Measurements from ENCODE around the gene TPST2. TPM values are rescaled to one million over a fixed set of nuclear protein-coding genes. Genes with fewer than 3 reads are reported as not detected.
A peak's percentile ranks its signal among the peaks of the same experiment; 100 is the strongest.

TPST2 gene
- total and polyA plus RNA-seq, 9 of the 15 experiments (the other 6 are each of a cell fraction or from before 2014, with no cell fraction given): 14.2 to 123 (median 60.1) TPM

DNA sequence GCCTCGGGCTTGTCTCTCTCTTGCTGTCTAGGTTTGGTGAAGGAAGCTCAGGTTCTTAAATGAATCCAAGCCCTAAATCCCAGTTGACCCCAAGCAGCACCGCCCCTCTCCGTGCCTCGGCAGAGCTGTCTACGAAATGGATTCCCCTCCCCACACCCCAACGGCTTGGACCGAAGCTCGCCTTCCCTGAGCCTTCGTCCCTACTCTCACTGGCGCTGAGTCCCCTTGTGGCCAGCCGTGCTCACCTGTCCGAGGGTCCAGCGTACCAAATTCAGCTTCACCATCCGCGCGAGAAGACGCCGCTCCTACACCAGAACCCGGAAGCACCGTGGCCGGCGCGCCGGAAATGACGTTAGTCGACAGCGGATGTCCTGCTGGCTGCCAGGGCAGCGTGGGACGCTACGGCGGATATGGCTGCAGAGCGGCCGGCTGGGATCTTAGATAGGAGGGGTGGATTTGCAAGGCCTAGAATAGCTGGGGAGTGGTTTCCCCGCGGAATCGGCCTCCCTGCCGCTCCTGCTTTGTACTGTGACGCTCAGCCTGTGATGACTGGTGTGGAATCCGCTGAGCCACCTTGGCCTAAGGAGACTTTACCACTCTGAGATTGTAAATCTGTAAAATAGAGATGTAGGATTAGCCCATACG is 77.7 kb downstream of the TPST2 start, which contains the start of gene TFIP11 (continued):
- TF ChIP-seq TCFL5 (CRISPR knock-in tag; conservative IDR thresholded peaks at IDR 0.05) (no peak), NEUROD1 (IDR thresholded peaks at IDR 0.05; ENCODE audit: borderline replicate concordance, low read depth, low read length, partially characterized antibody) (peak; percentile 19), POLR2A (conservative IDR thresholded peaks at IDR 0.05) (peak; percentile 80), EP300 (IDR thresholded peaks at IDR 0.05; ENCODE audit: low read length) (peak; percentile 47; the same call in 1 of the 2 replicates), SAP30 (IDR thresholded peaks at IDR 0.05; ENCODE audit: borderline replicate concordance, insufficient read depth, low read depth, low read length, poor library complexity, severe bottlenecking) (peak; percentile 86), HNRNPL (IDR thresholded peaks at IDR 0.05; ENCODE audit: low read depth, low read length) (no peak), NRF1 (conservative IDR thresholded peaks at IDR 0.05 in 1 of 2, IDR thresholded peaks at IDR 0.05 in 1 of 2) (peak in 1 of 2 experiments; percentile 44; a peak in 3 of 4 replicates), YY1 (IDR thresholded peaks at IDR 0.05; ENCODE audit: borderline replicate concordance in 1 of 3, control insufficient read depth in 1 of 3, extremely low read depth in 1 of 3, insufficient read depth in 3 of 3, insufficient read length in 1 of 3, insufficient replicate concordance in 2 of 3, low read depth in 1 of 3, low read length in 2 of 3) (peak in 2 of 3 experiments; percentile 69 to 88), CSDE1 (IDR thresholded peaks at IDR 0.05) (peak in 1 of 2 experiments; percentile 54; a peak in 1 of 4 replicates), IFI16 (CRISPR knock-in tag; IDR thresholded peaks at IDR 0.05) (no peak), ZNF354B (CRISPR knock-in tag; IDR thresholded peaks at IDR 0.05) (no peak), CXXC5 (CRISPR knock-in tag; IDR thresholded peaks at IDR 0.05) (peak; percentile 60; the same call in 1 of the 2 replicates), TCF3 (CRISPR knock-in tag; IDR thresholded peaks at IDR 0.05) (peak; percentile 75), ZFP36 (IDR thresholded peaks at IDR 0.05; ENCODE audit: low read depth, low read length, partially characterized antibody) (no peak), PML (IDR thresholded peaks at IDR 0.05; ENCODE audit: low read length) (peak; percentile 23; the same call in 1 of the 2 replicates), ARNT (IDR thresholded peaks at IDR 0.05) (peak in 1 of 2 experiments; percentile 29; a peak in 1 of 4 replicates), MXI1 (IDR thresholded peaks at IDR 0.05; ENCODE audit: low read depth, low read length) (peak; percentile 80), RFX1 (IDR thresholded peaks at IDR 0.05) (peak; percentile 92)
- TF ChIP-seq, protein P1, sequence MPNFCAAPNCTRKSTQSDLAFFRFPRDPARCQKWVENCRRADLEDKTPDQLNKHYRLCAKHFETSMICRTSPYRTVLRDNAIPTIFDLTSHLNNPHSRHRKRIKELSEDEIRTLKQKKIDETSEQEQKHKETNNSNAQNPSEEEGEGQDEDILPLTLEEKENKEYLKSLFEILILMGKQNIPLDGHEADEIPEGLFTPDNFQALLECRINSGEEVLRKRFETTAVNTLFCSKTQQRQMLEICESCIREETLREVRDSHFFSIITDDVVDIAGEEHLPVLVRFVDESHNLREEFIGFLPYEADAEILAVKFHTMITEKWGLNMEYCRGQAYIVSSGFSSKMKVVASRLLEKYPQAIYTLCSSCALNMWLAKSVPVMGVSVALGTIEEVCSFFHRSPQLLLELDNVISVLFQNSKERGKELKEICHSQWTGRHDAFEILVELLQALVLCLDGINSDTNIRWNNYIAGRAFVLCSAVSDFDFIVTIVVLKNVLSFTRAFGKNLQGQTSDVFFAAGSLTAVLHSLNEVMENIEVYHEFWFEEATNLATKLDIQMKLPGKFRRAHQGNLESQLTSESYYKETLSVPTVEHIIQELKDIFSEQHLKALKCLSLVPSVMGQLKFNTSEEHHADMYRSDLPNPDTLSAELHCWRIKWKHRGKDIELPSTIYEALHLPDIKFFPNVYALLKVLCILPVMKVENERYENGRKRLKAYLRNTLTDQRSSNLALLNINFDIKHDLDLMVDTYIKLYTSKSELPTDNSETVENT (CRISPR knock-in tag; IDR thresholded peaks at IDR 0.05): no peak
- TF ChIP-seq, protein P2, sequence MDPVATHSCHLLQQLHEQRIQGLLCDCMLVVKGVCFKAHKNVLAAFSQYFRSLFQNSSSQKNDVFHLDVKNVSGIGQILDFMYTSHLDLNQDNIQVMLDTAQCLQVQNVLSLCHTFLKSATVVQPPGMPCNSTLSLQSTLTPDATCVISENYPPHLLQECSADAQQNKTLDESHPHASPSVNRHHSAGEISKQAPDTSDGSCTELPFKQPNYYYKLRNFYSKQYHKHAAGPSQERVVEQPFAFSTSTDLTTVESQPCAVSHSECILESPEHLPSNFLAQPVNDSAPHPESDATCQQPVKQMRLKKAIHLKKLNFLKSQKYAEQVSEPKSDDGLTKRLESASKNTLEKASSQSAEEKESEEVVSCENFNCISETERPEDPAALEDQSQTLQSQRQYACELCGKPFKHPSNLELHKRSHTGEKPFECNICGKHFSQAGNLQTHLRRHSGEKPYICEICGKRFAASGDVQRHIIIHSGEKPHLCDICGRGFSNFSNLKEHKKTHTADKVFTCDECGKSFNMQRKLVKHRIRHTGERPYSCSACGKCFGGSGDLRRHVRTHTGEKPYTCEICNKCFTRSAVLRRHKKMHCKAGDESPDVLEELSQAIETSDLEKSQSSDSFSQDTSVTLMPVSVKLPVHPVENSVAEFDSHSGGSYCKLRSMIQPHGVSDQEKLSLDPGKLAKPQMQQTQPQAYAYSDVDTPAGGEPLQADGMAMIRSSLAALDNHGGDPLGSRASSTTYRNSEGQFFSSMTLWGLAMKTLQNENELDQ (CRISPR knock-in tag; IDR thresholded peaks at IDR 0.05; ENCODE audit: borderline replicate concordance): no peak
- TF ChIP-seq, protein P3, sequence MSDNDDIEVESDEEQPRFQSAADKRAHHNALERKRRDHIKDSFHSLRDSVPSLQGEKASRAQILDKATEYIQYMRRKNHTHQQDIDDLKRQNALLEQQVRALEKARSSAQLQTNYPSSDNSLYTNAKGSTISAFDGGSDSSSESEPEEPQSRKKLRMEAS (CRISPR knock-in tag; IDR thresholded peaks at IDR 0.05): peak; percentile 81
- TF ChIP-seq, protein P4, sequence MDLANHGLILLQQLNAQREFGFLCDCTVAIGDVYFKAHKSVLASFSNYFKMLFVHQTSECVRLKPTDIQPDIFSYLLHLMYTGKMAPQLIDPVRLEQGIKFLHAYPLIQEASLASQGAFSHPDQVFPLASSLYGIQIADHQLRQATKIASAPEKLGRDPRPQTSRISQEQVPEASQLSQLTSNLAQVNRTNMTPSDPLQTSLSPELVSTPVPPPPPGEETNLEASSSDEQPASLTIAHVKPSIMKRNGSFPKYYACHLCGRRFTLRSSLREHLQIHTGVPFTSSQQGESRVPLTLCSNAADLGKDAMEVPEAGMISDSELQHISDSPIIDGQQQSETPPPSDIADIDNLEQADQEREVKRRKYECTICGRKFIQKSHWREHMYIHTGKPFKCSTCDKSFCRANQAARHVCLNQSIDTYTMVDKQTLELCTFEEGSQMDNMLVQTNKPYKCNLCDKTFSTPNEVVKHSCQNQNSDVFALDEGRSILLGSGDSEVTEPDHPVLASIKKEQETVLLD (IDR thresholded peaks at IDR 0.05): peak; percentile 11; the same call in 1 of the 2 replicates
